HG02678 (cell line): ENCODE results near the gene ACP5.
"Not testable (repeated sequence)": the region's sequence is repeated elsewhere in the genome, so short reads cannot be mapped to it uniquely, and the experiment has no call there.

ENCODE experiments used
- ATAC-seq: cut with Tn5 transposase; IDR thresholded peaks from one replicate; pipeline ENCODE4 v1.9.1; 2021; ENCODE audit warnings: mild to moderate bottlenecking, moderate library complexity; ENCODE audit not compliant: unreplicated experiment

ACP5 gene

GRCh38 chr19:11580116-11580515 is 2.7 kb upstream of the ACP5 start:
- ATAC-seq = no peak

GRCh38 chr19:11578258-11579142 is 1.1 kb upstream of the ACP5 start:
- no peak for ATAC-seq

- ATAC-seq = no peak
These were observed 1.2 kb downstream of the ACP5 start for GRCh38 chr19:11576227-11576626.

GRCh38 chr19:11574689-11575088 is 2.8 kb downstream of the ACP5 start:
- no peak for ATAC-seq

GRCh38 chr19:11573763-11574162 is 3.7 kb downstream of the ACP5 start:
- not testable (repeated sequence) for ATAC-seq

GRCh38 chr19:11573354-11573753 is 4.1 kb downstream of the ACP5 start:
- ATAC-seq = not testable (repeated sequence)

GRCh38 chr19:11570039-11570462 is 7.4 kb downstream of the ACP5 start:
- ATAC-seq = no peak

- no peak for ATAC-seq
These were observed 11.3 kb downstream of the ACP5 start for GRCh38 chr19:11566164-11566563.

- ATAC-seq = not testable (repeated sequence)
These were observed 11.8 kb downstream of the ACP5 start for GRCh38 chr19:11565649-11565980.

- not testable (repeated sequence) for ATAC-seq
These were observed 13.2 kb downstream of the ACP5 start for GRCh38 chr19:11564082-11564807.

GRCh38 chr19:11563532-11563931 is 13.9 kb downstream of the ACP5 start:
- no peak for ATAC-seq

GRCh38 chr19:11560404-11561051 is 16.9 kb downstream of the ACP5 start:
- ATAC-seq = peak; percentile 34

GRCh38 chr19:11558881-11559828 is 18.3 kb downstream of the ACP5 start, which contains the start of gene ELOF1:
Gene ELOF1 (minus strand): TSS chr19:11559230. CDS start chr19:11554347, 4,883 bp downstream.
- peak; percentile 86 for ATAC-seq

GRCh38 chr19:11556634-11557420 is 20.6 kb downstream of the ACP5 start:
- no peak for ATAC-seq

GRCh38 chr19:11555246-11555645 is 22.2 kb downstream of the ACP5 start:
- no peak for ATAC-seq

- peak; percentile 33 for ATAC-seq
These were observed 23.3 kb downstream of the ACP5 start for GRCh38 chr19:11554160-11554559.

GRCh38 chr19:11552666-11553372 is 24.6 kb downstream of the ACP5 start:
- ATAC-seq = no peak

GRCh38 chr19:11551603-11552235 is 25.7 kb downstream of the ACP5 start:
- no peak for ATAC-seq
